K562 (cell line): Measurements from ENCODE around the gene RDH8. TPM values are rescaled to one million over a fixed set of nuclear protein-coding genes. Genes with fewer than 3 reads are reported as not detected.

Experiments used
- ATAC-seq: fragments of 200-7000 bp; cut with Tn5 transposase; 3 replicates; pipeline ENCODE4 v1.9.1; 2020; ENCODE audit warnings: moderate library complexity
- BruUV-seq: library from RNA; stranded (reverse); fragments of 400-500 nt; replicated peaks from 2 replicates; lab custom pipeline; 2021; lab: Mats Ljungman, UMichigan
- CTCF ChIA-PET: fragments of 300-600 bp; formaldehyde crosslinking; extraction: SDS; loops from one replicate; lab custom pipeline; 2021; ENCODE audit warnings: low intra/inter-chr PET ratio; lab: Yijun Ruan, JAX
- POLR2A ChIA-PET: fragments of 300-600, 350-650 bp; sonication (Branson Sonifier 250); formaldehyde crosslinking; extraction: SDS; loops from one replicate; lab custom pipeline; 2021; ENCODE audit warnings: antibody characterized with exemption, inconsistent platforms; lab: Yijun Ruan, JAX
- DNase-seq, 4 experiments: peaks; one replicate each; pipeline versions ENCODE4 v3.0.0 to v3.0.0-alpha.2; 2011 to 2018; ENCODE audit warnings: low spot score in 3 of 4, mixed read lengths in 3 of 4; ENCODE audit errors: extremely low read depth in 1 of 4
- FAIRE-seq: peaks from 2 replicates; lab custom pipeline; 2011; peaks lifted over from hg19 to GRCh38; lab: Jason Lieb, UNC
- H2AFZ ChIP-seq: 2 replicates; pipeline ENCODE4 v1.6.0; 2011; ENCODE audit warnings: low read depth, low read length, control low read depth, inconsistent platforms
- H3K27ac ChIP-seq: fragments of 200-600 bp; 3 replicates; pipeline ENCODE4 v1.8.0; 2011; ENCODE audit warnings: low read depth, mild to moderate bottlenecking, control low read depth, inconsistent platforms, low read length, moderate library complexity, mixed read lengths; ENCODE audit errors: extremely low read depth
- H3K27me3 ChIP-seq, 2 experiments: fragments of 300-600 bp in 1 of 2; 2 replicates in 1 of 2; 3 replicates in 1 of 2; pipeline versions ENCODE4 v1.6.0 to v1.8.0; 2011; ENCODE audit warnings: inconsistent platforms in 2 of 2, low read length in 2 of 2, mild to moderate bottlenecking in 1 of 2, mixed read lengths in 1 of 2, moderate library complexity in 1 of 2; ENCODE audit not compliant: control insufficient read depth in 2 of 2, insufficient read depth in 2 of 2
- H3K36me3 ChIP-seq: fragments of 300-600 bp; 3 replicates; pipeline ENCODE4 v1.8.0; 2011; ENCODE audit warnings: mild to moderate bottlenecking, low read length, inconsistent platforms; ENCODE audit not compliant: control insufficient read depth, insufficient read depth
- H3K4me1 ChIP-seq, 2 experiments: fragments of 200-600 bp in 1 of 2; replicated peaks in 1 of 2; 2 replicates in 1 of 2; 3 replicates in 1 of 2; pipeline versions ENCODE4 v1.5.1 to v1.8.0; 2011; ENCODE audit warnings: inconsistent platforms in 2 of 2, low read length in 2 of 2, mild to moderate bottlenecking in 1 of 2, mixed read lengths in 1 of 2, moderate library complexity in 1 of 2; ENCODE audit not compliant: control insufficient read depth in 2 of 2, insufficient read depth in 2 of 2
- H3K4me2 ChIP-seq: 2 replicates; pipeline ENCODE4 v1.6.1; 2011; ENCODE audit warnings: low read length, control low read depth, inconsistent platforms, mixed read lengths; ENCODE audit not compliant: insufficient read depth
- H3K4me3 ChIP-seq: fragments of 200-600 bp; sonication (generic), shearing (Covaris generic); 2 replicates; pipeline ENCODE4 v1.5.1; 2016; ENCODE audit warnings: control low read depth, inconsistent platforms
- H3K79me2 ChIP-seq: fragments of 200-600 bp; 3 replicates; pipeline ENCODE4 v1.8.0; 2011; ENCODE audit warnings: low read length, inconsistent platforms; ENCODE audit not compliant: control insufficient read depth, insufficient read depth
- H3K9ac ChIP-seq, 2 experiments: 2 replicates each; pipeline versions ENCODE4 v1.6.0 to v1.6.1; 2011; ENCODE audit warnings: low read depth in 2 of 2, low read length in 2 of 2, control low read depth in 1 of 2, inconsistent platforms in 1 of 2, mild to moderate bottlenecking in 1 of 2, mixed read lengths in 1 of 2; ENCODE audit not compliant: insufficient read depth in 1 of 2
- H3K9me1 ChIP-seq: one replicate; pipeline ENCODE4 v1.6.0; 2011; ENCODE audit warnings: inconsistent platforms, mild to moderate bottlenecking, low read length, moderate library complexity; ENCODE audit not compliant: control insufficient read depth, insufficient read depth
- H3K9me3 ChIP-seq: replicated peaks from 2 replicates; pipeline ENCODE4 v1.5.1; 2011; ENCODE audit warnings: low read depth, low read length, inconsistent platforms; ENCODE audit not compliant: control insufficient read depth, insufficient read depth
- H4K20me1 ChIP-seq: replicated peaks from 2 replicates; pipeline ENCODE4 v1.6.1; 2011; ENCODE audit warnings: low read length, inconsistent platforms, mixed read lengths; ENCODE audit not compliant: control insufficient read depth, insufficient read depth
- BRF1 ChIP-seq: IDR thresholded peaks from 3 replicates; pipeline ENCODE4 v1.6.1; 2011; ENCODE audit warnings: borderline replicate concordance, mild to moderate bottlenecking; ENCODE audit not compliant: insufficient read length; ENCODE audit errors: extremely low read depth
- MTA2 ChIP-seq: fragments of 450-650 bp; IDR thresholded peaks from 2 replicates; pipeline ENCODE4 v1.6.1; 2016; ENCODE audit warnings: low read depth
- RBM34 ChIP-seq: fragments of 200-400 bp; formaldehyde crosslinking; IDR thresholded peaks from 2 replicates; pipeline ENCODE4 v1.6.1; 2018; ENCODE audit warnings: low read length, borderline replicate concordance; ENCODE audit not compliant: insufficient read depth
- WHSC1 ChIP-seq: IDR thresholded peaks from one replicate; pipeline ENCODE4 v1.6.1; 2012; ENCODE audit warnings: low read length, control low read depth, inconsistent platforms
- ZNF431 ChIP-seq: sonication (generic); formaldehyde crosslinking; IDR thresholded peaks from 2 replicates; pipeline ENCODE4 v1.8.0; 2022; ENCODE audit warnings: mild to moderate bottlenecking, missing genetic modification reagents
- WGBS: fragments of 100-300 bp; shearing (Covaris generic); methylation state at CpG from one replicate; pipeline ENCODE4 v1.1.6; 2016; ENCODE audit warnings: low coverage, mixed read lengths; ENCODE audit not compliant: insufficient coverage; ENCODE audit errors: missing lambda C conversion rate; 5-methylcytosine and 5-hydroxymethylcytosine counted together
- in situ Hi-C: fragments of 300-500 bp; cut with MboI; formaldehyde crosslinking; loops from 4 replicates; pipeline ENCODE4 v1.15.0; 2018; ENCODE audit warnings: inconsistent platforms, mixed read lengths
- intact Hi-C: fragments of 100-400 bp; cut with micrococcal nuclease; formaldehyde crosslinking; loops from 2 replicates; pipeline ENCODE4 v1.14.2; 2022
- polyA plus RNA-seq, 8 experiments: library from polyadenylated mRNA; depleted of rRNA in 4 of 8; stranded (reverse) in 5 of 8; unstranded in 3 of 8; fragments of >200 nt; fragmentation: Nextera tagmentation in 2 of 8; fragmentation: Illumina TruSeq in 1 of 8; extraction: Ambion mirVana in 2 of 8; extraction: Trizol in 1 of 8; gene quantifications; 2 replicates each; pipeline versions ENCODE4 v1.2.1 to v1.2.3, GENCODE V29; 2011 to 2014; ENCODE audit warnings: inconsistent platforms in 1 of 8, missing spikeins in 1 of 8
- total RNA-seq, 7 experiments: library from RNA; depleted of rRNA in 6 of 7; stranded (reverse); fragments of >200 nt in 6 of 7; fragmentation: Illumina TruSeq in 2 of 7; extraction: Trizol in 2 of 7; gene quantifications; 2 replicates each; pipeline versions ENCODE4 v1.2.1 to v1.2.3, GENCODE V29; 2011 to 2021; ENCODE audit warnings: low replicate concordance in 1 of 7
- TF ChIP-seq, protein P1 (sequence below): sonication (generic); formaldehyde crosslinking; IDR thresholded peaks from 2 replicates; pipeline ENCODE4 v1.8.0; 2022; ENCODE audit warnings: mild to moderate bottlenecking, missing genetic modification reagents
- TF ChIP-seq, protein P2 (sequence below), 2 experiments: fragments of 250-450 bp in 1 of 2; fragments of 450-650 bp in 1 of 2; sonication (Bioruptor Pico) in 1 of 2; IDR thresholded peaks; 2 replicates each; pipeline versions ENCODE4 v1.6.1 to v1.8.0; 2016 to 2021; ENCODE audit warnings: mild to moderate bottlenecking in 2 of 2, moderate library complexity in 2 of 2, missing compliant biosample characterization in 1 of 2, missing genetic modification characterization in 1 of 2

Gene RDH8
- total and polyA plus RNA-seq, 9 of the 15 experiments (the other 6 are each of a cell fraction or from before 2014, with no cell fraction given): not detected

DNA sequence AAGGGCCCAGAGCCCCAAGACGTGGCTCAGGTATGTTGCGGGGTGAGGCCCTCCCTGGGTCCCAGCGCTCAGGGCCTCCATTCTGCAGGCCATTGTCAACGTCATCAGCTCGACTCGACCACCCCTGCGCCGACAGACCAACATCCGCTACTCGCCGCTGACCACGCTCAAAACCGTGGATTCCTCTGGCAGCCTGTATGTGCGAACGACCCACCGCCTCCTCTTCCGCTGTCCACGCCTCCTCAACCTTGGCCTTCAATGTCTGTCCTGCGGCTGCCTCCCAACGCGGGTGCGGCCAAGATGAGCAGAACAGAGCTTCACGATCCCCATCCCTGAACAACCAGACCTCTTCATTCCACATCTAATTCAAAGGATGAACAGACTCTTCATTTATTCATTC is 8.2 kb downstream of the RDH8 start:
- Histone ChIP-seq H3K27me3 (peaks cover 14 to 41% of the 10 kb centered on the region in 2 experiments; a peak in 4 of 5 replicates), H3K9me1 (no peaks in the 10 kb centered on the region), H3K79me2 (no peaks in the 10 kb centered on the region), H2AFZ (no peak overlapping the region), H3K4me3 (no peak overlapping the region), H3K9ac (peak overlapping the region in 1 of 2 experiments; percentile 28; a peak in 1 of 4 replicates)
- POLR2A ChIA-PET: interaction anchor here (1.7 kb wide), 1 partner anchor 12 kb away, joined by 3 read pairs; no protein-coding TSS in a partner anchor
- 17% methylated on average over 15 of the region's 23 CpGs for WGBS
- CTCF ChIA-PET: no interaction called here
- no TSS peak for BruUV-seq
- intact Hi-C loops (no loop called here), in situ Hi-C loops (loop anchor here (10.0 kb wide), 1 partner anchor 87 kb away; the partner anchor contains the start of gene OLFM2)
- no peak for TF ChIP-seq BRF1
- no peak for TF ChIP-seq WHSC1
- TF ChIP-seq, protein P1, sequence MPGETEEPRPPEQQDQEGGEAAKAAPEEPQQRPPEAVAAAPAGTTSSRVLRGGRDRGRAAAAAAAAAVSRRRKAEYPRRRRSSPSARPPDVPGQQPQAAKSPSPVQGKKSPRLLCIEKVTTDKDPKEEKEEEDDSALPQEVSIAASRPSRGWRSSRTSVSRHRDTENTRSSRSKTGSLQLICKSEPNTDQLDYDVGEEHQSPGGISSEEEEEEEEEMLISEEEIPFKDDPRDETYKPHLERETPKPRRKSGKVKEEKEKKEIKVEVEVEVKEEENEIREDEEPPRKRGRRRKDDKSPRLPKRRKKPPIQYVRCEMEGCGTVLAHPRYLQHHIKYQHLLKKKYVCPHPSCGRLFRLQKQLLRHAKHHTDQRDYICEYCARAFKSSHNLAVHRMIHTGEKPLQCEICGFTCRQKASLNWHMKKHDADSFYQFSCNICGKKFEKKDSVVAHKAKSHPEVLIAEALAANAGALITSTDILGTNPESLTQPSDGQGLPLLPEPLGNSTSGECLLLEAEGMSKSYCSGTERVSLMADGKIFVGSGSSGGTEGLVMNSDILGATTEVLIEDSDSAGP (CRISPR knock-in tag): no peak
- TF ChIP-seq, protein P2, sequence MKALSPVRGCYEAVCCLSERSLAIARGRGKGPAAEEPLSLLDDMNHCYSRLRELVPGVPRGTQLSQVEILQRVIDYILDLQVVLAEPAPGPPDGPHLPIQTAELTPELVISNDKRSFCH (CRISPR knock-in tag; IDR thresholded peaks at IDR 0.05): no peak
- TF ChIP-seq, protein P2 (tag; IDR thresholded peaks at IDR 0.05): no peak
- TF ChIP-seq RBM34: no peak
- no peak for TF ChIP-seq ZNF431 (CRISPR knock-in tag)
- no peak for TF ChIP-seq MTA2
- TF ChIP-seq, all 486 proteins: peak for 0
- Histone ChIP-seq H3K4me2 (no peak overlapping the region), H4K20me1 (no peaks in the 10 kb centered on the region; the same call in 1 of the 2 replicates), H3K4me1 (peaks cover 0 to 4% of the 10 kb centered on the region in 2 experiments; a peak in 1 of 5 replicates), H3K27ac (no peak overlapping the region), H3K9me3 (no peaks in the 10 kb centered on the region), H3K36me3 (no peaks in the 10 kb centered on the region)
- no peak for ATAC-seq
- DNase-seq: no peak
- no peak for FAIRE-seq
